GM23248 (cell line): ENCODE measurements around the gene PPFIA4.

Experiments used
- EZH2 ChIP-seq: fragments of 200-600 bp; sonication (generic); IDR thresholded peaks from 2 replicates; pipeline ENCODE4 v1.6.1; 2018; ENCODE audit warnings: antibody characterized with exemption, mild to moderate bottlenecking; ENCODE audit not compliant: insufficient read depth, poor library complexity, severe bottlenecking
- EZH2phosphoT487 ChIP-seq: fragments of 200-600 bp; sonication (generic); IDR thresholded peaks from 2 replicates; pipeline ENCODE4 v1.6.1; 2018; ENCODE audit warnings: antibody characterized with exemption, moderate library complexity, mild to moderate bottlenecking, low read depth; ENCODE audit not compliant: insufficient read depth

GRCh38 chr1:203117611-203118575 lies 91.6 kb downstream of the PPFIA4 start:
- TF ChIP-seq EZH2 (no peak), EZH2phosphoT487 (no peak)
